Brain pericyte (primary cell): ENCODE results near the gene PIGH.
"Not testable (repeated sequence)": the region's sequence is repeated elsewhere in the genome, so short reads cannot be mapped to it uniquely, and the experiment has no call there.

Source experiments
- DNase-seq: peaks from one replicate; pipeline ENCODE4 v3.0.0-alpha.2; 2012; ENCODE audit warnings: low read depth, low spot score

Gene PIGH

DNA sequence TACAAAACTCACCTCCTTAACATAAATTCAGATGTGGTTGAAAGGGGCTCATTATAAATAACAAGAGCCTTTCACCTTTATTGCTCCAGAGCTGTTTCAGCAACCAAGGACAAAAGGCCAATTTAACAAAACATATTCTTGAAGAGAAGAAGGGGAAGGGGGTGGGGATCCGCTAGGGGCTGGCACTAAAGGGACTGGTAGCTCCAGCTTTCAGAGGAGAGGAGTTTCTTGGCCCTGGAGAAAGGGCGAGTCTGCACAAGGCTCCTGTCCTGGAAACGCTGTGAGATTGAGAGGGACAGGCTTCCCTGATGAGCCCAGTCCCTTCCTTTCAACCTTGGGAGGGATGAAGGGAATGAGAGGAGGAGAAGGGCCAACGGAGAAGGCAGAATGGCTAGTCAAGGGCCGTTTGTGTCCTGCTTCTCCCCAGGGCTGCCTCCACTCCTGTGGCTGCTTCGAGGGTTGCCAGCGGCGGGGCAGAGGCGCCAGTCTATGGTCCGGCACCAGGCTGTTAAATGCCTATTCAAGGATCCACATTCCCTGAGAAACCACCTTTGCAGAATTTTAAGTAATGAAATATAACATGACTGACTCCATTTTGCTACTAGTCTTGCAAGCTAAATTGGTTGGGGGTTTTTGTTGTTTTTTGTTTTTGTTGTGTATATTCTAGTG lies 9.7 kb upstream of the PIGH start:
- DNase-seq, result no peak

DNA sequence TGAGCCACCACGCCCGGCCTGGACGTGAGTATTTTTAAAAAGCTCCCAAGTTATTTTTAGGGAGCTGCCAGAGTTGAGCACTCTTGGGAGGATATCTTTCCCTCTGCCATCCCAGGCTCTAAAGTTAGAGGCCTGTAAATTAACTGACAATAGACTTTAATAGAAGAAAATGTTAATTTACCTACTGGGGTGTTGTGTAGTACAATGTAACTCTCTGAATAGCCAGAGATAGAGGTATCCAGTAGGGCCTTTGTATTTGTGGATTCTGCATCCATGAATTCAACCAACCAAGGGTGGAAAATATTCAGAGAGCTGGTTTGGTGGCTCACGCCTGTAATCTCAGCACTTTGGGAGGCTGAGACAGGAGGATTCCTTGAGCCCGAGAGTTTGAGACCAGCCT lies 7.6 kb upstream of the PIGH start:
- no peak for DNase-seq

- no peak for DNase-seq
These were observed 3.0 kb upstream of the PIGH start for GRCh38 chr14:67602995-67603545.

GRCh38 chr14:67602076-67602475 lies 2.0 kb upstream of the PIGH start:
- DNase-seq, result no peak

DNA sequence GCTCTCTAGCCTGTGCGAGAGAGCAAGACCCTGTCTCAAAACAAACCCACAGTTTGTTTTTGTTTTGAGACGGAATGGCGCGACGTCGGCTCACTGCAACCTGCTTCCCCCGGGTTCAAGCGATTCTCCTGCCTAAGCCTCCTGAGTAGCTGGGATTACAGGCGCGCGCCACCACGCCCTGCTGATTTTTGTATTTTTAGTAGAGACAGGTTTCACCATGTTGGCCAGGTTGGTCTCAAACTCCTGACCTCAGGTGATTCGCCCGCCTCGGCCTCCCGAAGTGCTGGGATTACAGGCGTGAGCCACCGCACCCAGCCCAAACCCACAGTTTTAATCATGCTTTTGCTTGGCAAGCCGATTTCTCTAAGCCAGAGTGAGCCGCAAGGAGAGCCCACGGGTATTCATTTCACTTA lies 500 bp upstream of the PIGH start:
- not testable (repeated sequence) for DNase-seq

- DNase-seq, result no peak
These were observed 4.7 kb downstream of the PIGH start for GRCh38 chr14:67595392-67595791.

DNA sequence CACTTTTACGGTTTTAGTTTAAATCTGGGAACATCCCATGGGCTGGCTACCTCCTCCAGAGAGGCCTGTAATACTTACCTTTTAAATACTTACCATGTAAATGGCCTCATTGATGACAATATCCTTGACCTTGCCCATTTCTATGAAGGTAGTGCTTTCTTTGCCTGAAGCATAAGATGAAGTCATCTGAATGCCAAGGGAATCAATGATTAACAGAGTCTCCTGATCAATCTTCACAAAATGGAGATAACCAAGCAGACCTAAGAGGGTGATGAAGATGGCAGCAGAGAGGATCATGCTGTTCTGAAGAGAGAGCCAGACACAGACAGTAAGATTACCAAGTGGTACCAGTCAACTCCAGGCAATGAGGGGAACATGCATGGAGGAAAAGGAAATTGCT lies 6.4 kb downstream of the PIGH start:
- DNase-seq, result not testable (repeated sequence)

DNA sequence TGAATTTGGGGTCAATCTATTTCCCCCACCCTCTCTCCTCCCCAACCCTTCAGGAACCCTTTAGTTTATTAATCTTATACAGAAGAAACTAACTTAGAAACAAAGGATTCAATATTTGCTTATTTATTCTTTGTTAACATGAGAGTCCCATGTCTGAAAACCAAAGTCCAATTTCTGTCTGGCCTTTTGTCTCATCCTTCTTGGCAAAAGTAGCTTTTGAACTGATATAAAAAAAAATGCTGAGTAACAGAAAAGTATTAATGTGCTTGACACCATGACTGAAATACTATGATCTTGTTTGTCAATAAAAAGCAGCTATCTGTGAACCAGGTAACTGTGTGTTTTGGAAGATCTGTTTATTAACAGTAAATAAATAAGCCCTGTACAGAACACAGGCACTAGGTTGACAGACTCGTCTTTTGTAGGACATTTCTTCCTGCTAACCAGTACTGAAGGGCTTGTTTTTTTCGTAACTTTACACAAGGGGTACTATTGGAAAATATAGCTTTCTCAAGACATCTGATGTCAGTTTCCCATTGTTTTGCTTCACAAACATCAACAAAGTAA lies 10.8 kb downstream of the PIGH start:
- DNase-seq, result no peak

GRCh38 chr14:67586369-67586768 lies 13.7 kb downstream of the PIGH start:
- DNase-seq, result no peak

DNA sequence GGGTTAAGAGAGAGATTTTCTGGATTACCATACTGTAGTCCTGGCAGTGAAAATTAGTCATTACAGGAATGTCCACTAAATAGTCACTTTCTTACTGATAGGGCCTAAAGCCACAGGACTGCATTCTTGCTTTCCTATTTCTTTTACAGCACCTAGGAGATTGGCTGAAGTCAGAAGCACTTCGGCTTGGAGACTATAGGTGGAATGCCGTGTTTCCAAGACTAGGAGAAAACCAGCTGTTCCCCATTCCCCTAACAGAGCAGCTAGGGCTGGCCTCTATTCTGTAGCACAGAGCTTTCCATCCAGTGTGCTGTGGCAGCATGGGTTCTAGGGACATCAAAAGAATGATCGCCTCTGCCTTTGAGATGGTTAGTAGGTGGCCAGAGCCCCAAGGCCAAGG lies 15.1 kb downstream of the PIGH start:
- DNase-seq, result no peak

- no peak for DNase-seq
These were observed 16.1 kb downstream of the PIGH start for GRCh38 chr14:67583711-67584644.

DNA sequence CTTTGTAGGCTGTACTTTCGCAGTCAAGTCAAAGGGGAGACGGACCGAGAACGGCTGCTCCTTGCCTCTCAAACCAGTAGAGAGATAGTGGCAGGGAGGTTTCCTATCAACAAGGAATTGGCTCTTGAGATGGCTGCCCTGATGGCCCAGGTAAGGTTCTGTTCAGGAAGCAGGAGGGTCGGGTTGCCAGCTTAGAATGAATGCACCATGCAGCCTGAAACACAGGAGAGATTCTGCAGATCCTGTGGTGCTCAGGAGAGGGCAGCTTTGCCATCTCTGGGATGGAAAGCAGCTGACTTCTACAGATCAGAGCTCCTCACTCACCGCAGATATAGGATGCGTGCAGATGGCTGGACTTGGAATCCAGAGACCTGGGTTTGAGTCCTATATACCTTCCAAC lies 18.0 kb downstream of the PIGH start:
- no peak for DNase-seq

- no peak for DNase-seq
These were observed 18.4 kb downstream of the PIGH start for GRCh38 chr14:67581643-67582042.

DNA sequence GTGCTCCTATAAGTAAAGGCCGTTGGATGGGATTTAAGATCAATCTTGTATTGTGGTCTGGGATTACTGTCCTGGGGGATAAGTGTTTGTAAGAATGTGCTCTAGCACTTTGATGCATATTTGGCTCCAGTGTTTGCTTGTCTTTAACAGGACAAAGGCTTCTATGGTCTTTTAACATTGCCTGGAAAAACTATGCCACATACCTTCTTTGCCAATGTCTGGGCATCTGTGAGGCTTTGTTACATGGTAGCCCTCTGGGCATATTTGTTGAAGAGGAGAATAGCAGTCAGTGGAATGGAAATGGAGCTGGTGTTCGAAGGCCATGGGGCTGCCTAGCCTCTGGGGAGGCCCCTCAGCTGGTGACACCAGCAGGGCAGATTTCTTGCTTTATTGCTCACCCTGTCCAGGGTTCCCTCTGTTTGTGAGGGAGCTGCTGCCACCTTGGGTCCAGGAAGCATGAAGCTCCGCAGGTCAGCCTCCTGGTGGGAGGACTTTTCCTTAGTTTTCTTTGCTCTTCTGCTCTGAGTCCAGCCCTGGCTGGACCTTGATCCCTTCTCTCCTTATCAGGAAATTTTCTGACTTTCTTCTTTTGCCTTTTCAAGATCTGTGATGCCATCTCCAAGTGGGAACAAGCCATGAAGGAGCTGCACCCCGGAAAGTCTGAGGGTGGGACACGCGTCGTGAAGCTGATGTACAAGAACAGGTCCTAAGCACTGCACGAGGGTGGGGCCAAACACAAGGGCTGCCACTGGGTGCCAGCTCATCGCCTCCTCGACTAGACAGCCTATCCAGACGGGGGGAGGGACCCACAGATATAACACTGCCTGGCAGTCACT lies 19.5 kb downstream of the PIGH start:
- DNase-seq, result no peak

DNA sequence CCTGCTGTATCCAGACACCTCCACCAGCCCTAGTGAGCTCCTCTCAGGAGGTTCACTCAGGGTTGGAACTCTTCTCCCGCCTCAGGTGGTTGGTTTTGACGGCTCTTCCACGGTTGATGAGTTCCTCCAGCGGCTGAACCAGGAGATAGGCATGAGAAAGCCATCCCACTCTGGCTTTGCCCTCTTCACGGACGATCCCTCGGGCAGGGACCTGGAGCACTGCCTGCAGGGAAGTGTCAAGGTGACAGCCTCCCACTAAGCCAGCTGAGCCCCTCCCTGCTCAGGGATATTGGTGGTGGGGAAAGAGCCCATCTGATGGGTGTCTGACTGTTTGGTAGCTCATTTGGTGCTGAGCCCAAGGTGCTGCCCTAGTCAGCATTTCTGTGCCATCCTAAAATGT lies 20.4 kb downstream of the PIGH start:
- DNase-seq, result no peak

- DNase-seq, result no peak
These were observed 21.0 kb downstream of the PIGH start for GRCh38 chr14:67579040-67579439.

- DNase-seq, result no peak
These were observed 21.9 kb downstream of the PIGH start for GRCh38 chr14:67577909-67578749.

- no peak for DNase-seq
These were observed 22.8 kb downstream of the PIGH start for GRCh38 chr14:67577181-67577808.

DNA sequence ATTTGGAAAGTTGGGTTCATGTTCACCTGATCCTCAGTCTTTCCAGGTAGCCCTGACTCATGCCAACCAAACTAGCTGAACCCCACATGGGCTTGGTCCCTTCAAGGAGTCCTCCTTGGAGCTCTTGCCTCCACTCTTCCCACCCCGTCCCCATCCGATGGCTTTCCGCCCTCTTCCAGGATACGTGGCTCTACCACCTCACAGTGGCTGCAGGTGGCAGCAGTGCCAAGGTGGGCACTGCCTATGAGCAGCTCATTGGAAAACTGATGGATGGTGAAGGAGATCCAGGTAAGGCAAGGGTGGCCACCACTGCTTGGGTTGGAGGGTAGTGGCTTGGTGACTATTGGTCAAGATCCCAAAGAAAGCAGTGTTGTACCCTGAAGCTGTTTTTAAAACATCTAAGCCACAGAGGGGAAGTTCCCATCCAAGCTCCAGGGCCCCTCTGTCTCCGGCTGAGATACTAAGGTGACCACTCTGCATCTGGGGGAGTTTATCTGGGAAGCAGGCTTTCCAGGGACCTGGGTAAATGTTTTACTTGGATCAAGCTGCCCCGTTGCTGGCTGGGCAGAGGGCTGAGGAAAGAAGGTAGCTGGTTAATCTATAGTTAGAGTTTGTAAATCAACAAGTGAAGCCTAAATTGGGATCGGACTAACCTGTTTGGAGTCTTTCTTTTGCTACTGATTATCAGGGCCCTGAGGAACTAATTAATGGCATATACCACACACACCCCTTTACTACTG lies 23.7 kb downstream of the PIGH start:
- no peak for DNase-seq
